GM20000 (cell line): ENCODE results near the gene CHST11.

Source experiments
- DNase-seq: peaks from one replicate; pipeline ENCODE4 v3.0.0; 2012; ENCODE audit warnings: low spot score
- TF ChIP-seq, protein P1 (sequence below): IDR thresholded peaks from 2 replicates; pipeline ENCODE4 v1.5.1; 2012; ENCODE audit warnings: mild to moderate bottlenecking, control low read depth; ENCODE audit errors: extremely low read depth, missing control alignments

CHST11 gene

DNA sequence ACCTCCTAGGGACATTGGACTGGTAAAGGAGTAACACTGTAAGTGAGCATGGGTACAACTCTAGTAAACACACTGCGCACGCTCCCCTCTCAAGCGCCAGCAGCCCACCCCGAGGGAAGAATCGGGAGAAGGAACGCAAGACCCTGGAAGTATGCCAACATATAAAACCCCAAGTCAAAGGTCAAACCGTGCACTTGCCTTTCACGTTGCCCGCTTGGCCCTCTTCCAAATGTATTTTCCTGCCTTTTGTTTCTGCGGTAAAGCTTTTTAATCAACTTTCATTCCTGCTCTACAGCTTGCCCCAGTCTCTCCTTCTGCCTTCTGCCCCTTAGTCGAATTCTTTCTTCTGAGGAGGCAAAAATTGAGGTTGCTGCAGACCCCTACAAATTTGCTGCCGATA is 17.6 kb upstream of the CHST11 start:
- TF ChIP-seq, protein P1, sequence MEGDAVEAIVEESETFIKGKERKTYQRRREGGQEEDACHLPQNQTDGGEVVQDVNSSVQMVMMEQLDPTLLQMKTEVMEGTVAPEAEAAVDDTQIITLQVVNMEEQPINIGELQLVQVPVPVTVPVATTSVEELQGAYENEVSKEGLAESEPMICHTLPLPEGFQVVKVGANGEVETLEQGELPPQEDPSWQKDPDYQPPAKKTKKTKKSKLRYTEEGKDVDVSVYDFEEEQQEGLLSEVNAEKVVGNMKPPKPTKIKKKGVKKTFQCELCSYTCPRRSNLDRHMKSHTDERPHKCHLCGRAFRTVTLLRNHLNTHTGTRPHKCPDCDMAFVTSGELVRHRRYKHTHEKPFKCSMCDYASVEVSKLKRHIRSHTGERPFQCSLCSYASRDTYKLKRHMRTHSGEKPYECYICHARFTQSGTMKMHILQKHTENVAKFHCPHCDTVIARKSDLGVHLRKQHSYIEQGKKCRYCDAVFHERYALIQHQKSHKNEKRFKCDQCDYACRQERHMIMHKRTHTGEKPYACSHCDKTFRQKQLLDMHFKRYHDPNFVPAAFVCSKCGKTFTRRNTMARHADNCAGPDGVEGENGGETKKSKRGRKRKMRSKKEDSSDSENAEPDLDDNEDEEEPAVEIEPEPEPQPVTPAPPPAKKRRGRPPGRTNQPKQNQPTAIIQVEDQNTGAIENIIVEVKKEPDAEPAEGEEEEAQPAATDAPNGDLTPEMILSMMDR: no peak

DNA sequence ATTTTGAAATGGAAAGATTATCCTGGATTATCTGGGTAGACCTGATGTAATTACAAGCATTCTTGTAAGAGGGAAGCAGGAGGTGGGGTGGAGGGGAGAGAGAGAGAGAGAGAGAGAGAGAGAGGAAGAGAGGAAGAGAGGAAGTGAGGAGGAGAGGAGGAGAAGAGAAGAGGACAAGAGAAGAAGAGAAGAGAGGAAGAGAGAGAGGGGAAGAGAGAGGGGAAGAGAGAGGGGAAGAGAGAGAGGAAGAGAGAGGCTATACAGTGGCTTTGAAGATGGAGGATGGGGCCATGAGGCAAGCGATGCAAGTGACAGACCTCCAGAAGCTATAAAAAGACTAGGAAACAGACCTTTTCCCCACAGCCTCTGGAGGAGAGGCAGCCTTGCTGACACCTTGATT is 13.7 kb upstream of the CHST11 start:
- TF ChIP-seq, protein P1: no peak
- DNase-seq: no peak

More for the DNA sequence above, 17.6 kb upstream of the CHST11 start:
- DNase-seq: no peak

DNA sequence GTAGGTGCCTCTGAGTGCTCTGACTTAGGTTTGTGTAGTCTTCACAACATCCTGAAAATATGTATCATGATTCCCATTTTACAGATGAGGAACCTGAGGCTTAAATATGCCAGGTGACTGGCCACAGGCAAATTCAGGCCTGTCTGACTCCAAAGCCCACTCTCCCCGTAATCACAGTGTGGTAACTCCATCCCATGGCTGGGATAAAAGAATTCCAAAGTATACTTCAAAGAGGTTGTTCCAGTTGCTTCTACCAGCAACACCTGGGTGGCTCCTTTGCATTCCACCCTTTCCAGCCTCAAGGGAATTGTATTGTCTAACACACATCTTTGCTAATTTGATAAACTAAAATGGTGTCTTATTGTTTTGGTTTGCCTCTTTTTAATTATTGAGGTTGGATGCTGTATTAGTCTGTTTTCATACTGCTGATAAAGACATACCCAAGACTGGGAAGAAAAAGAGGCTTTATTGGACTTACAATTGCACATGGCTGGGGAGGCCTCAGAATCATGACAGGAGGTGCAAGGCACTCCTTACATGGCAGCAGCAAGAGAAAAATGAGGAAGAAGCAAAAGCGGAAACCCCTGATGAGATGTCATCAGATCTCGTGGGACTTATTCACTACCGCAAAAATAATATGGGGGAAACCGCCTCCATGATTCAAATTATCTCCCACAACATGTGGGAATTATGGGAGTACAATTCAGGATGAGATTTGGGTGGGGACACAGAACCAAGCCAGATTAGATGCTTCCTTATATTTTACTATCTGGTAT is 9.9 kb upstream of the CHST11 start:
- TF ChIP-seq, protein P1: no peak
- DNase-seq: no peak

DNA sequence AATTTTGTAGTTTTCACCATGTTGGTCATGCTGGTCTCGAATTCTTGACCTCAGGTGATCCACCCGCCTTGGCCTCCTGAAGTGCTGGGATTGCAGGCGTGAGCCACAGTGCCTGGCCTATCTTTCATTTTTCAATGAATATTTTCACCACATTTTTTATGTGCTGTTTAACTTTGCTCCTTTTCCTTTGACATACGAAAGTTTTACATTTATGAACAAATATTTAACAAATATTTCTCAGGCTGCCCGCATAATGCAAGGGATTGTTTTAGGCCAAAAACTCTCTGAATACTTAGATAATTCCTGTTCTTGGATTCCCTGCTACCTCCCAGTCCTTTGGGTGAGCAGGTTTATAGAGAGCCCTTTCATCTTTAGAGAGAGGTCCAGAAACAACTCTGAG is 8.7 kb upstream of the CHST11 start:
- no peak for DNase-seq
- TF ChIP-seq, protein P1: no peak

DNA sequence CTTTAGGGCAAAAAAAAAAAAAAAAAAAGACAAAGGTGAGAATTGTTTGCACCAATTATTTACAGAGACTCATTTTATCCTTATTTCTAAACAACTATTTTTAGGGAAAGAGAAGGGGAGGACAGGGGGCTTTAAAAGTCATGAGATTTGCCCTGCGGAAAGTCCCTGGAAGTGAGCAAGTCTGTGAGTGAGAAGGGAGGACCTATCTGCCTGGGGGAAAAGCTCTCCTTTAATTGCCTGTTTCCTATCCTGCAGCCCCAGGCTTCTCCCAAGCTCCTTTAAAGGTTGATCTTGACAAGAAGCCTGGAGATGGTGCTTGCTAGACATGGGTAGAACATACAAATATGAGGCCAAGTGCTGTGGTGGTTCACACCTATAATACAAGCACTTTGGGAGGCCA is 8.3 kb upstream of the CHST11 start:
- no peak for DNase-seq
- TF ChIP-seq, protein P1: no peak

DNA sequence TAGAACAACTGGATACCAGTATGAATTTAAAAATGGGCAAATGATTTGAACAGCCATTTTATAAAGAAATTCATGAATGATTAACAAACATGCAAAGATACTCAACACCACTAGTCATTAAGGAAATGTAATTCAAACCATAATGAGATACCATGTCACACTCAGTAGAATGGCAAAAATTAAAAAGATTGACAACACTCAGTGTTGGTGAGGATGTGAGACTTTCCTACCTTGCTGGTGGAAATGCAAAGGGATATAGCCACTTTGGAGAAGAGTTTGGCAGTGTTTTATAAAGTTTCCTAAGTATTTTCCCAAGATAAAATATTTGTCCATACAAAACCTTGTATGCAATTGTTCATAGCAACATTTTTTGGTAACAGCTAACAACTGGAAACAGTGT is 6.0 kb upstream of the CHST11 start:
- TF ChIP-seq, protein P1: no peak
- no peak for DNase-seq

DNA sequence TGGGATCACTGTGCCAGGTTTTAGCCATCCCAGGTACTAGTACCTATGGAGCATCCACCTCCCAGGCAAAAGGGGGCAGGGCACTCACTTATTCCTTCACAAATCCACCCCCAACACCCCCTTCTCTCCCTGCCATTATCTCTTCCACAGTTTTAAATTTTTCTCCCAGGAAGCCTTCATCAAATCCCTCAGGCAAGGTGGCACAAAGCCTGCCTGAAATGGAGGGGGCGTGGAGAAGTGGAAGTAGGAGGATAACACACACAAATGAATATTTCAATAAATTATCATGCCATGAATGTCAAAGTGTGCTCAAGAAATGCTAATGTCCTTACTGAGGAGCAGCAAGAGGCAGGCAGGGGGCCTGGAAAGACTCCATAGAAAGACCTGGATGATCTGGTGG is 4.7 kb upstream of the CHST11 start:
- DNase-seq: no peak
- TF ChIP-seq, protein P1: no peak
